ENCODE results near the gene TSPAN4. TPM values are rescaled to one million over a fixed set of nuclear protein-coding genes. Genes with fewer than 3 reads are reported as not detected.

The TSPAN4 gene
- total and polyA plus RNA-seq, 4 experiments from 2014 or later: 1.8 to 5.8 (median 4.4) TPM

DNA sequence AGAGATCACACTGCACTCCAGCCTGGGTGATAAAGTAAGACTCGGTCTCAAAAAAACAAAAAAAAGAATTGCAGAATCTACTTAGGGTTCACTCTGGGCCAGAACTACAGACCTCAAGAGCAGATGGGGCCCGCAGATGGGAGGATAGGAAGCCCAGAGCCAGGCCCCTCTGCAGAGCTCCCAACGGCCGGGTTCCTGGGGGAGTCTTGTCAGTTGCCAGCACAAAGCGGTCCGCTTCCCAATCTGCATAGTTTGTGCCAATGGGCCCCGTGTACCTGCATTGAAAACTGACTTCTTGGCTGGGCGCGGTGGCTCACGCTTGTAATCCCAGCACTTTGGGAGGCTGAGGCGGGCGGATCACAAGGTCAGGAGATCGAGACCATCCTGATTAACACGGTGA lies 69.6 kb downstream of the TSPAN4 start:
- peaks cover 0 to 6% of the 10 kb centered on the region in 2 donors for H3K36me3 Mint-ChIP-seq
- peaks cover 7 to 28% (median 14%) of the 10 kb centered on the region in 4 donors for H3K4me1 Mint-ChIP-seq
- H3K9me3 Mint-ChIP-seq: peaks cover 0 to 1% (median 0%) of the 10 kb centered on the region in 8 donors
- POLR2A ChIA-PET (ENCODE audit: partially characterized antibody): interaction anchor here (0.6 to 1.1 kb wide), 3 partner anchors 13 to 103 kb away, joined by 3 to 5 read pairs (median 3); no protein-coding TSS in a partner anchor
- no peak overlapping the region for H3K4me3 ChIP-seq (ENCODE audit: low read length in 2 of 2)
- no peaks in the 10 kb centered on the region for H3K36me3 ChIP-seq (ENCODE audit: insufficient read depth, low read length)
- peaks cover 21% of the 10 kb centered on the region for H3K4me1 ChIP-seq (ENCODE audit: insufficient read depth, low read length)
- H3K27me3 ChIP-seq (ENCODE audit: insufficient read depth, low read length): no peaks in the 10 kb centered on the region
- H3K27ac Mint-ChIP-seq: peak overlapping the region in 1 of 7 donors; percentile 76
- CTCF ChIA-PET (ENCODE audit: partially characterized antibody): interaction anchor here (1.4 kb wide), 1 partner anchor 13 kb away, joined by 7 read pairs; the partner anchor contains the start of gene AP2A2
- no peak overlapping the region for H3K27ac ChIP-seq (ENCODE audit: low read depth, low read length)
- H3K27me3 Mint-ChIP-seq: no peaks in the 10 kb centered on the region
- peak in 1 of 5 donors; percentile 31 for DNase-seq
- no peaks in the 10 kb centered on the region for H3K9me3 ChIP-seq (ENCODE audit: control insufficient read depth in 1 of 2, low read length in 2 of 2)
- H3K4me3 Mint-ChIP-seq: peak overlapping the region in 6 of 8 donors; percentile 85 to 93 (median 88)
- intact Hi-C loops (cut with micrococcal nuclease): no loop called here

- Mint-ChIP-seq H3K4me3 (peak overlapping the region in 2 of 8 donors; percentile 54 to 58), H3K9me3 (peaks cover 0 to 1% (median 0%) of the 10 kb centered on the region in 8 donors), H3K27me3 (no peaks in the 10 kb centered on the region), H3K4me1 (peaks cover 7 to 24% (median 11%) of the 10 kb centered on the region in 4 donors), H3K36me3 (peaks cover 0 to 5% of the 10 kb centered on the region in 2 donors), H3K27ac (peak overlapping the region in 2 of 7 donors; percentile 12 to 23)
- Histone ChIP-seq H3K4me3 (ENCODE audit: low read length in 2 of 2) (no peak overlapping the region), H3K27me3 (ENCODE audit: insufficient read depth, low read length) (no peaks in the 10 kb centered on the region), H3K36me3 (ENCODE audit: insufficient read depth, low read length) (no peaks in the 10 kb centered on the region), H3K9me3 (ENCODE audit: control insufficient read depth in 1 of 2, low read length in 2 of 2) (no peaks in the 10 kb centered on the region), H3K27ac (ENCODE audit: low read depth, low read length) (no peak overlapping the region), H3K4me1 (ENCODE audit: insufficient read depth, low read length) (peaks cover 21% of the 10 kb centered on the region)
- ChIA-PET POLR2A (ENCODE audit: partially characterized antibody) (no interaction called here), CTCF (ENCODE audit: partially characterized antibody) (no interaction called here)
- DNase-seq: no peak
- intact Hi-C loops (cut with micrococcal nuclease): no loop called here
These were observed 70.4 kb downstream of the TSPAN4 start for GRCh38 chr11:913043-913442.

GRCh38 chr11:914204-914603 lies 71.6 kb downstream of the TSPAN4 start:
- Mint-ChIP-seq H3K9me3 (peaks cover 0 to 1% (median 0%) of the 10 kb centered on the region in 8 donors), H3K27ac (no peak overlapping the region), H3K36me3 (peaks cover 0 to 4% of the 10 kb centered on the region in 2 donors), H3K27me3 (no peaks in the 10 kb centered on the region), H3K4me1 (peaks cover 7 to 17% (median 8%) of the 10 kb centered on the region in 4 donors), H3K4me3 (no peak overlapping the region)
- CTCF ChIA-PET (ENCODE audit: partially characterized antibody): no interaction called here
- intact Hi-C loops (cut with micrococcal nuclease): no loop called here
- peaks cover 16% of the 10 kb centered on the region for H3K4me1 ChIP-seq (ENCODE audit: insufficient read depth, low read length)
- H3K9me3 ChIP-seq (ENCODE audit: control insufficient read depth in 1 of 2, low read length in 2 of 2): no peaks in the 10 kb centered on the region
- H3K27ac ChIP-seq (ENCODE audit: low read depth, low read length): no peak overlapping the region
- peak in 1 of 5 donors; percentile 13 for DNase-seq
- no peaks in the 10 kb centered on the region for H3K36me3 ChIP-seq (ENCODE audit: insufficient read depth, low read length)
- H3K4me3 ChIP-seq (ENCODE audit: low read length in 2 of 2): no peak overlapping the region
- H3K27me3 ChIP-seq (ENCODE audit: insufficient read depth, low read length): no peaks in the 10 kb centered on the region
- POLR2A ChIA-PET (ENCODE audit: partially characterized antibody): no interaction called here

- POLR2A ChIA-PET (ENCODE audit: partially characterized antibody): no interaction called here
- H3K27me3 ChIP-seq (ENCODE audit: insufficient read depth, low read length): no peaks in the 10 kb centered on the region
- CTCF ChIA-PET (ENCODE audit: partially characterized antibody): interaction anchor here (0.7 kb wide), 1 partner anchor 15 kb away, joined by 3 read pairs; no protein-coding TSS in a partner anchor
- H3K27ac ChIP-seq (ENCODE audit: low read depth, low read length): no peak overlapping the region
- no peak overlapping the region for H3K4me3 Mint-ChIP-seq
- intact Hi-C loops (cut with micrococcal nuclease): no loop called here
- H3K36me3 ChIP-seq (ENCODE audit: insufficient read depth, low read length): no peaks in the 10 kb centered on the region
- peaks cover 8% of the 10 kb centered on the region for H3K4me1 ChIP-seq (ENCODE audit: insufficient read depth, low read length)
- peak in 1 of 5 donors; percentile 32 for DNase-seq
- H3K4me3 ChIP-seq (ENCODE audit: low read length in 2 of 2): no peak overlapping the region
- H3K36me3 Mint-ChIP-seq: peaks cover 0 to 4% of the 10 kb centered on the region in 2 donors
- H3K27ac Mint-ChIP-seq: no peak overlapping the region
- no peaks in the 10 kb centered on the region for H3K9me3 ChIP-seq (ENCODE audit: control insufficient read depth in 1 of 2, low read length in 2 of 2)
- peaks cover 0 to 1% (median 0%) of the 10 kb centered on the region in 8 donors for H3K9me3 Mint-ChIP-seq
- peaks cover 5 to 9% (median 8%) of the 10 kb centered on the region in 4 donors for H3K4me1 Mint-ChIP-seq
- no peaks in the 10 kb centered on the region for H3K27me3 Mint-ChIP-seq
These were observed 72.3 kb downstream of the TSPAN4 start for GRCh38 chr11:914747-915501.

Other genes starting within 250 kb of the TSPAN4 start
- 10 to 100 TPM; 67.6 to 76.6 TPM for gene IRF7, start 226.9 kb upstream of the TSPAN4 start, total RNA-seq
- 10 to 100 TPM; 20.8 to 37.4 TPM for gene IRF7, start 226.9 kb upstream of the TSPAN4 start, polyA plus RNA-seq
- gene CDHR5, start 217.9 kb upstream of the TSPAN4 start, total RNA-seq: not detected
- not detected for gene CDHR5, start 217.9 kb upstream of the TSPAN4 start, polyA plus RNA-seq
- not detected for gene SCT, start 215.7 kb upstream of the TSPAN4 start, total RNA-seq
- gene SCT, start 215.7 kb upstream of the TSPAN4 start, polyA plus RNA-seq: not detected
- 1 to 10 TPM in 1 of 2 experiments, under 1 TPM in 1; 0.64 to 1.0 TPM for gene DRD4, start 205.6 kb upstream of the TSPAN4 start, total RNA-seq
- gene DRD4, start 205.6 kb upstream of the TSPAN4 start, polyA plus RNA-seq: not detected
- gene DEAF1, start 147.6 kb upstream of the TSPAN4 start, total RNA-seq: 10 to 100 TPM; 41.3 to 44.3 TPM
- 10 to 100 TPM; 34.5 to 50.8 TPM for gene DEAF1, start 147.6 kb upstream of the TSPAN4 start, polyA plus RNA-seq
- gene TMEM80, start 147.0 kb upstream of the TSPAN4 start, total RNA-seq: 10 to 100 TPM; 44.7 to 47.3 TPM
- gene TMEM80, start 147.0 kb upstream of the TSPAN4 start, polyA plus RNA-seq: 10 to 100 TPM; 27.0 to 32.6 TPM
- gene EPS8L2, start 136.6 kb upstream of the TSPAN4 start, total RNA-seq: 10 to 100 TPM; 17.4 to 17.8 TPM
- gene EPS8L2, start 136.6 kb upstream of the TSPAN4 start, polyA plus RNA-seq: 10 to 100 TPM; 15.4 to 19.5 TPM
- gene TALDO1, start 95.4 kb upstream of the TSPAN4 start, total RNA-seq: 10 to 100 TPM; 80.4 to 90.5 TPM
- gene TALDO1, start 95.4 kb upstream of the TSPAN4 start, polyA plus RNA-seq: 100 to 1,000 TPM; 174 to 244 TPM
- gene GATD1, start 65.4 kb upstream of the TSPAN4 start, total RNA-seq: 10 to 100 TPM; 51.5 to 64.9 TPM
- gene GATD1, start 65.4 kb upstream of the TSPAN4 start, polyA plus RNA-seq: 10 to 100 TPM in 1 of 2 donors, 1 to 10 TPM in 1; 4.3 to 15.0 TPM
- under 1 TPM in 1 of 2 experiments, not detected in 1; 0.19 TPM for gene CEND1, start 52.8 kb upstream of the TSPAN4 start, total RNA-seq
- gene CEND1, start 52.8 kb upstream of the TSPAN4 start, polyA plus RNA-seq: not detected
- gene SLC25A22, start 44.6 kb upstream of the TSPAN4 start, total RNA-seq: 10 to 100 TPM; 24.0 to 24.1 TPM
- 10 to 100 TPM in 1 of 2 donors, 1 to 10 TPM in 1; 9.4 to 13.5 TPM for gene SLC25A22, start 44.6 kb upstream of the TSPAN4 start, polyA plus RNA-seq
- 10 to 100 TPM; 32.5 to 34.8 TPM for gene PIDD1, start 37.6 kb upstream of the TSPAN4 start, total RNA-seq
- gene PIDD1, start 37.6 kb upstream of the TSPAN4 start, polyA plus RNA-seq: 1 to 10 TPM; 7.0 to 7.8 TPM
- 1,000 to 10,000 TPM; 4,870 to 5,155 TPM for gene RPLP2, start 32.9 kb upstream of the TSPAN4 start, total RNA-seq
- gene RPLP2, start 32.9 kb upstream of the TSPAN4 start, polyA plus RNA-seq: 1,000 to 10,000 TPM; 1,822 to 3,757 TPM
- gene PNPLA2, start 23.9 kb upstream of the TSPAN4 start, total RNA-seq: 100 to 1,000 TPM; 200 to 201 TPM
- 10 to 100 TPM; 12.2 to 35.2 TPM for gene PNPLA2, start 23.9 kb upstream of the TSPAN4 start, polyA plus RNA-seq
- gene CRACR2B, start 14.9 kb upstream of the TSPAN4 start, total RNA-seq: under 1 TPM in 1 of 2 experiments, not detected in 1; 0.55 TPM
- gene CRACR2B, start 14.9 kb upstream of the TSPAN4 start, polyA plus RNA-seq: not detected
- 10 to 100 TPM; 20.7 to 23.4 TPM for gene CD151, start 9.9 kb upstream of the TSPAN4 start, total RNA-seq
- 10 to 100 TPM in 1 of 2 donors, 1 to 10 TPM in 1; 9.7 to 24.8 TPM for gene CD151, start 9.9 kb upstream of the TSPAN4 start, polyA plus RNA-seq
- gene POLR2L, start 323 bp upstream of the TSPAN4 start, total RNA-seq: 10 to 100 TPM; 55.8 to 56.2 TPM
- gene POLR2L, start 323 bp upstream of the TSPAN4 start, polyA plus RNA-seq: 100 to 1,000 TPM in 1 of 2 donors, 10 to 100 TPM in 1; 83.7 to 108 TPM
- 10 to 100 TPM; 52.1 to 59.2 TPM for gene CHID1, start 68.0 kb downstream of the TSPAN4 start, total RNA-seq
- 10 to 100 TPM; 46.9 to 82.3 TPM for gene CHID1, start 68.0 kb downstream of the TSPAN4 start, polyA plus RNA-seq
- 10 to 100 TPM; 81.7 to 87.4 TPM for gene AP2A2, start 83.0 kb downstream of the TSPAN4 start, total RNA-seq
- gene AP2A2, start 83.0 kb downstream of the TSPAN4 start, polyA plus RNA-seq: 10 to 100 TPM in 1 of 2 donors, 1 to 10 TPM in 1; 5.1 to 14.1 TPM
- not detected for gene MUC6, start 193.9 kb downstream of the TSPAN4 start, total RNA-seq
- under 1 TPM in 1 of 2 donors, not detected in 1; 0.13 TPM for gene MUC6, start 193.9 kb downstream of the TSPAN4 start, polyA plus RNA-seq
- gene MUC2, start 232.0 kb downstream of the TSPAN4 start, total RNA-seq: not detected
- gene MUC2, start 232.0 kb downstream of the TSPAN4 start, polyA plus RNA-seq: not detected